Measurements from ENCODE around the gene KRTAP10-1. TPM values are rescaled to one million over a fixed set of nuclear protein-coding genes. Genes with fewer than 3 reads are reported as not detected.

KRTAP10-1 gene
- total RNA-seq, 2 donors from 2014 or later = not detected

DNA sequence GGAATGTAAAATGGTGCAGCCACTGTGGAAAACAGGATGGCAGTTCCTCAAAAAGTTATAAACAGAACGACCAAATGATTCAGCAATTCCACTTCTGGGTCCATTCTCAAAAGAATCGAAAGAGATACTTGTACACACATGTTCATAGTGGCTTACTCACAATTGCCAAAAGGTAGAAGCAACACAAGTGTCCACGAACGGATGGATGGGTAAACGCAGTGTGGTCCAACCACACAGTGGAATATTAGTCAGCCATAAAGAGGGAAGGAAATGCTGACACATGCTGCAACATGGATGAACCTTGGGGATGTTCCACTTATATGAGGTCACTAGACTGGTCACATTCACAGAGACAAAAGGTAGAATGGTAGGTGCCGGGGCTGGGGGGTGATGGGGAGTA, 5.3 kb downstream of the KRTAP10-1 start:
- Histone ChIP-seq H3K36me3 (ENCODE audit: control insufficient read depth, insufficient read depth, low read length) (no peaks in the 10 kb centered on the region), H3K4me1 (ENCODE audit: control insufficient read depth, insufficient read depth, low read length) (no peaks in the 10 kb centered on the region), H3K9me3 (ENCODE audit: control insufficient read depth, low read length) (no peaks in the 10 kb centered on the region), H3K9ac (ENCODE audit: extremely low read depth, low read length, poor library complexity, severe bottlenecking) (no peak overlapping the region), H3K27me3 (ENCODE audit: control insufficient read depth, insufficient read depth, low read length, poor library complexity, severe bottlenecking) (no peaks in the 10 kb centered on the region), H3K4me3 (ENCODE audit: low read length) (no peak overlapping the region), H3K27ac (ENCODE audit: low read depth, low read length) (no peak overlapping the region)
- WGBS, 2 experiments (ENCODE audit: insufficient coverage in 1 of 2, insufficient read length in 1 of 2) = 97 to 98% methylated on average over 6 of the region's 6 CpGs
- TF ChIP-seq CTCF (conservative IDR thresholded peaks at IDR 0.05) = no peak
- no peak overlapping the region for H3K27ac Mint-ChIP-seq
- no peaks in the 10 kb centered on the region for H3K27me3 Mint-ChIP-seq (ENCODE audit: insufficient read depth)
- no peaks in the 10 kb centered on the region for H3K4me1 Mint-ChIP-seq
- H3K36me3 Mint-ChIP-seq (ENCODE audit: low read depth) = no peaks in the 10 kb centered on the region
- no peak overlapping the region for H3K4me3 Mint-ChIP-seq
- no peaks in the 10 kb centered on the region for H3K9me3 Mint-ChIP-seq
- DNase-seq = no peak

- Histone ChIP-seq H3K27me3 (ENCODE audit: control insufficient read depth, insufficient read depth, low read length, poor library complexity, severe bottlenecking) (no peaks in the 10 kb centered on the region), H3K27ac (ENCODE audit: low read depth, low read length) (no peak overlapping the region), H3K9me3 (ENCODE audit: control insufficient read depth, low read length) (no peaks in the 10 kb centered on the region), H3K4me1 (ENCODE audit: control insufficient read depth, insufficient read depth, low read length) (no peaks in the 10 kb centered on the region), H3K4me3 (ENCODE audit: low read length) (no peak overlapping the region), H3K36me3 (ENCODE audit: control insufficient read depth, insufficient read depth, low read length) (no peaks in the 10 kb centered on the region), H3K9ac (ENCODE audit: extremely low read depth, low read length, poor library complexity, severe bottlenecking) (no peak overlapping the region)
- DNase-seq = peak; percentile 68
- Mint-ChIP-seq H3K27ac (no peak overlapping the region), H3K4me3 (no peak overlapping the region), H3K27me3 (ENCODE audit: insufficient read depth) (no peaks in the 10 kb centered on the region), H3K36me3 (ENCODE audit: low read depth) (no peaks in the 10 kb centered on the region), H3K4me1 (no peaks in the 10 kb centered on the region), H3K9me3 (no peaks in the 10 kb centered on the region)
- WGBS, 2 experiments (ENCODE audit: insufficient coverage in 1 of 2, insufficient read length in 1 of 2) = 95 to 100% methylated on average over 4 to 13 of the region's 21 CpGs
- no peak for TF ChIP-seq CTCF (conservative IDR thresholded peaks at IDR 0.05)
These were observed 5.9 kb downstream of the KRTAP10-1 start for GRCh38 chr21:44533891-44534627.

DNA sequence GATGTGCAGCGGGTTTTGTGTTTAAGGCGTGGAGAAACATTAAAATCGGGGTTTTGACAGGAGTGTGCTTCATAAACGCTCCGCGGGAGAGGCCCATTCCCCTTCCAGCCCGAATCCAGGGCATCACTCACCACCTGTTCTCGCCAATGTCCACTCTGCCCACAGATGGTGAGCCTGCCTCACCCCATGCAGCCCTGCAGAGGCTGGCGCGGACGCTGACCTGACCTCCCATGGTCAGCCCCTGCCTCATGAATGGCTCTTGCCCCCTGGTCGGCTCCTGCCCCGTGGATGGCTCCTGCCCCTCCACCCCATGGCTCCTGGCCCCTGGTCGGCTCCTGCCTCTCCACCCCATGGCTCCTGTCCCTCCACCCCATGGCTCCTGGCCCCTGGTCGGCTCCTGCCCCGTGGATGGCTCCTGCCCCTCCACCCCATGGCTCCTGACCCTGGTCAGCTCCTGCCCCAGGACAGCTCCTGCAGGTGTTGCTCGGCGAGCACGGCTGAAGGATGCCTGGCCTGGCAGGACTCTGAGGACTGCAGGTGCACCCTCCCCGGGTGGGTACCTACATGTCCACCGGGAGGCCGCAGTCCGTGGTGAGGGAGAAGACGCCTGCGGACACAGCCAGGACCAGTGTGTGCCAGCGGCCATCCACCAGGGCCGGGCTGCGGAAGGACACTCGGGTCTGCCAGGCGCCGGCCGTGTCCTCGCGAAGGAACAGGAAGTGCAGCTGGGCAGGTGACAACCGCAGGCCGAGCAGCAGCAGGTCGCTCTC, 6.7 kb downstream of the KRTAP10-1 start:
- DNase-seq = peak; percentile 52
- Mint-ChIP-seq H3K4me3 (no peak overlapping the region), H3K27ac (no peak overlapping the region), H3K9me3 (no peaks in the 10 kb centered on the region), H3K36me3 (ENCODE audit: low read depth) (no peaks in the 10 kb centered on the region), H3K4me1 (no peaks in the 10 kb centered on the region), H3K27me3 (ENCODE audit: insufficient read depth) (no peaks in the 10 kb centered on the region)
- no peak overlapping the region for H3K27ac ChIP-seq (ENCODE audit: low read depth, low read length)
- no peak overlapping the region for H3K9ac ChIP-seq (ENCODE audit: extremely low read depth, low read length, poor library complexity, severe bottlenecking)
- WGBS, 2 experiments (ENCODE audit: insufficient coverage in 1 of 2, insufficient read length in 1 of 2) = 92 to 95% methylated on average over 34 to 37 of the region's 37 CpGs
- H3K4me3 ChIP-seq (ENCODE audit: low read length) = no peak overlapping the region
- no peaks in the 10 kb centered on the region for H3K4me1 ChIP-seq (ENCODE audit: control insufficient read depth, insufficient read depth, low read length)
- H3K27me3 ChIP-seq (ENCODE audit: control insufficient read depth, insufficient read depth, low read length, poor library complexity, severe bottlenecking) = no peaks in the 10 kb centered on the region
- no peaks in the 10 kb centered on the region for H3K9me3 ChIP-seq (ENCODE audit: control insufficient read depth, low read length)
- TF ChIP-seq CTCF (conservative IDR thresholded peaks at IDR 0.05) = no peak
- no peaks in the 10 kb centered on the region for H3K36me3 ChIP-seq (ENCODE audit: control insufficient read depth, insufficient read depth, low read length)

All from endodermal cell (in vitro differentiated cells).